B cell (primary cell): ENCODE data around the gene CCDC63. TPM values are rescaled to one million over a fixed set of nuclear protein-coding genes. Genes with fewer than 3 reads are reported as not detected.

Source experiments
- ATAC-seq: fragments of 200-7000 bp; cut with Tn5 transposase; one replicate; pipeline ENCODE4 v1.10.0; 2021; ENCODE audit warnings: low read depth, mild to moderate bottlenecking, moderate number of reproducible peaks, moderate library complexity
- CTCF ChIA-PET: fragments of 350-600 bp; sonication (Branson Sonifier 250); formaldehyde crosslinking; loops from one replicate; lab custom pipeline; 2021; ENCODE audit warnings: antibody characterized with exemption, inconsistent platforms; lab: Charles Lee
- POLR2A ChIA-PET: fragments of 350-600 bp; sonication (Branson Sonifier 250); formaldehyde crosslinking; loops from one replicate; lab custom pipeline; 2021; ENCODE audit warnings: antibody characterized with exemption; lab: Charles Lee
- DNase-seq: peaks from one replicate; pipeline ENCODE4 v3.0.0; 2013
- H2AFZ ChIP-seq: 2 replicates; pipeline ENCODE4 v1.6.1; 2012; ENCODE audit warnings: mild to moderate bottlenecking, low read depth, low read length; ENCODE audit not compliant: insufficient read depth, poor library complexity, severe bottlenecking
- H3K27ac ChIP-seq, 2 donors: 1 replicate in 1 of 2; 2 replicates in 1 of 2; pipeline ENCODE4 v1.5.1; 2012 to 2013; ENCODE audit warnings: low read length in 2 of 2, mild to moderate bottlenecking in 2 of 2, moderate library complexity in 1 of 2
- H3K27me3 ChIP-seq, 4 experiments: fragments of 200-600 bp in 1 of 4; sonication (generic) in 1 of 4; replicated peaks in 1 of 4; 1 replicate in 2 of 4; 2 replicates in 2 of 4; pipeline versions ENCODE4 v1.6.1 to v1.7.0; 2013 to 2016; ENCODE audit warnings: low read length in 3 of 4, mild to moderate bottlenecking in 2 of 4, mixed read lengths in 1 of 4, moderate library complexity in 1 of 4; ENCODE audit not compliant: insufficient read depth in 4 of 4, control insufficient read depth in 3 of 4; ENCODE audit errors: control extremely low read depth in 1 of 4
- H3K36me3 ChIP-seq, 2 experiments: replicated peaks in 1 of 2; 1 replicate in 1 of 2; 2 replicates in 1 of 2; pipeline versions ENCODE4 v1.6.1 to v1.7.1; 2013; ENCODE audit warnings: low read length in 1 of 2; ENCODE audit not compliant: insufficient read depth in 2 of 2, control insufficient read depth in 1 of 2; ENCODE audit errors: control extremely low read depth in 1 of 2, extremely low read depth in 1 of 2
- H3K4me1 ChIP-seq, 2 donors: fragments of 200-600 bp in 1 of 2; sonication (generic) in 1 of 2; 1 replicate in 1 of 2; 2 replicates in 1 of 2; pipeline versions ENCODE4 v1.5.1 to v1.6.1; 2013 to 2017; ENCODE audit warnings: low read length in 2 of 2; ENCODE audit not compliant: control insufficient read depth in 2 of 2, insufficient read depth in 2 of 2
- H3K4me2 ChIP-seq: replicated peaks from 2 replicates; pipeline ENCODE3; 2012; ENCODE audit warnings: mild to moderate bottlenecking, low read depth, low read length; ENCODE audit not compliant: poor library complexity, severe bottlenecking
- H3K4me3 ChIP-seq, 5 experiments: fragments of 200-600 bp in 1 of 5; sonication (generic) in 1 of 5; 1 replicate in 3 of 5; 2 replicates in 2 of 5; pipeline versions ENCODE4 v1.5.1 to v1.7.0; 2011 to 2016; ENCODE audit warnings: low read length in 4 of 5, mild to moderate bottlenecking in 4 of 5, low read depth in 2 of 5, control low read depth in 1 of 5, moderate library complexity in 1 of 5; ENCODE audit not compliant: insufficient read depth in 1 of 5; ENCODE audit errors: control extremely low read depth in 1 of 5, extremely low read depth in 1 of 5
- H3K79me2 ChIP-seq: fragments of 200-600 bp; sonication (generic); one replicate; pipeline ENCODE4 v1.6.0; 2016; ENCODE audit warnings: low read length; ENCODE audit not compliant: control insufficient read depth, insufficient read depth
- H3K9ac ChIP-seq: fragments of 200-600 bp; sonication (generic); 2 replicates; pipeline ENCODE4 v1.6.1; 2017; ENCODE audit warnings: mild to moderate bottlenecking, low read length, moderate library complexity
- H3K9me3 ChIP-seq, 3 donors: one replicate each; pipeline versions ENCODE4 v1.6.1 to v1.7.1; 2013; ENCODE audit warnings: low read length in 2 of 3; ENCODE audit not compliant: control insufficient read depth in 2 of 3, insufficient read depth in 1 of 3; ENCODE audit errors: control extremely low read depth in 1 of 3
- H4K20me1 ChIP-seq: 2 replicates; pipeline ENCODE4 v1.6.0; 2012; ENCODE audit warnings: mild to moderate bottlenecking, low read length; ENCODE audit not compliant: insufficient read depth, control insufficient read depth, poor library complexity, severe bottlenecking
- H3K27ac Mint-ChIP-seq: one replicate; pipeline ENCODE4 v1.8.0; 2021; ENCODE audit warnings: mixed read lengths
- H3K27me3 Mint-ChIP-seq: one replicate; pipeline ENCODE4 v1.8.0; 2021; ENCODE audit warnings: mixed read lengths
- H3K4me1 Mint-ChIP-seq: one replicate; pipeline ENCODE4 v1.8.0; 2021; ENCODE audit warnings: mixed read lengths
- H3K4me3 Mint-ChIP-seq: one replicate; pipeline ENCODE4 v1.8.0; 2021; ENCODE audit warnings: mixed read lengths
- H3K9me3 Mint-ChIP-seq: one replicate; pipeline ENCODE4 v1.8.0; 2022; ENCODE audit warnings: mixed read lengths; ENCODE audit not compliant: insufficient read depth
- EZH2 ChIP-seq: IDR thresholded peaks from 2 replicates; pipeline ENCODE4 v1.6.1; 2012; ENCODE audit warnings: borderline replicate concordance, low read depth, mild to moderate bottlenecking, moderate library complexity, low read length; ENCODE audit not compliant: insufficient read depth, poor library complexity, severe bottlenecking
- WGBS: methylation state at CpG from one replicate; pipeline ENCODE4 v1.1.5; 2013; ENCODE audit warnings: missing lambda C conversion rate; ENCODE audit not compliant: insufficient coverage; 5-methylcytosine and 5-hydroxymethylcytosine counted together
- intact Hi-C: fragments of 100-400 bp; cut with micrococcal nuclease; formaldehyde crosslinking; loops from one replicate; pipeline ENCODE4 v1.10.0; 2022
- polyA plus RNA-seq: library from polyadenylated mRNA; depleted of rRNA; stranded (reverse); fragments of >200 nt; gene quantifications from 2 replicates; pipeline ENCODE4 v1.2.3, GENCODE V29; 2012
- total RNA-seq, 2 donors: library from RNA; stranded (reverse); fragments of 120-200 nt in 1 of 2; gene quantifications; 1 replicate in 1 of 2; 2 replicates in 1 of 2; pipeline versions ENCODE4 v1.2.3 to v1.2.4, GENCODE V29; 2013 to 2022
- TF ChIP-seq, protein P1 (sequence below): fragments of 200-600 bp; IDR thresholded peaks from one replicate; pipeline ENCODE4 v1.8.0; 2022; ENCODE audit warnings: antibody characterized with exemption, mild to moderate bottlenecking

The CCDC63 gene
- total and polyA plus RNA-seq, 2 donors (not counting 1 experiment from before 2014, with no cell fraction given), result not detected

DNA sequence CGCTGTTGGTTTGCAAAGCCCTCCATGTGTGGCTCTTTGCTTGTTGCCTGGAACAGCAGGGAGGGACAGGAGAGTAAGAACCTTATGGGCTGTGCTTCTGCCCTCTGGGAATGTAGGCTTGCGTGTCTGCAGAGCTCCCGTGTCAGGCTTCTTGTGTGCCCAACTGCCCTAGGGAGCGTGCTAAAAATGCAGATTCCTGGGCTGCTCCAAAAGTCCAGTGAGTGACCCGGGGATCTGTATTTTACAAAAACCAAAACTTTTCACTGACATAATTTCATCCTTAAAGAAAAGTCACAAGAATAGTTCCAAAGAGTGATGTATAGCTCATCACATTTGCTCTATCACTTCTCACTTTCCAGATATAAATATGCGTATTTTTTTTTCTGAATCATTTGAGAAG, 34.8 kb upstream of the CCDC63 start:
- H3K4me3 ChIP-seq, result no peak overlapping the region
- TF ChIP-seq, protein P1, sequence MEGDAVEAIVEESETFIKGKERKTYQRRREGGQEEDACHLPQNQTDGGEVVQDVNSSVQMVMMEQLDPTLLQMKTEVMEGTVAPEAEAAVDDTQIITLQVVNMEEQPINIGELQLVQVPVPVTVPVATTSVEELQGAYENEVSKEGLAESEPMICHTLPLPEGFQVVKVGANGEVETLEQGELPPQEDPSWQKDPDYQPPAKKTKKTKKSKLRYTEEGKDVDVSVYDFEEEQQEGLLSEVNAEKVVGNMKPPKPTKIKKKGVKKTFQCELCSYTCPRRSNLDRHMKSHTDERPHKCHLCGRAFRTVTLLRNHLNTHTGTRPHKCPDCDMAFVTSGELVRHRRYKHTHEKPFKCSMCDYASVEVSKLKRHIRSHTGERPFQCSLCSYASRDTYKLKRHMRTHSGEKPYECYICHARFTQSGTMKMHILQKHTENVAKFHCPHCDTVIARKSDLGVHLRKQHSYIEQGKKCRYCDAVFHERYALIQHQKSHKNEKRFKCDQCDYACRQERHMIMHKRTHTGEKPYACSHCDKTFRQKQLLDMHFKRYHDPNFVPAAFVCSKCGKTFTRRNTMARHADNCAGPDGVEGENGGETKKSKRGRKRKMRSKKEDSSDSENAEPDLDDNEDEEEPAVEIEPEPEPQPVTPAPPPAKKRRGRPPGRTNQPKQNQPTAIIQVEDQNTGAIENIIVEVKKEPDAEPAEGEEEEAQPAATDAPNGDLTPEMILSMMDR, result no peak
- no peak for TF ChIP-seq EZH2
- H3K27ac ChIP-seq, result no peak overlapping the region
- Mint-ChIP-seq H3K27ac (no peak overlapping the region), H3K4me1 (peaks cover 2% of the 10 kb centered on the region), H3K27me3 (peaks cover 15% of the 10 kb centered on the region), H3K9me3 (no peaks in the 10 kb centered on the region), H3K4me3 (no peak overlapping the region)
- WGBS, result 90% methylated on average over 5 of the region's 6 CpGs
- no peak overlapping the region for H3K9ac ChIP-seq
- DNase-seq (no peak), ATAC-seq (no peak)
- no peaks in the 10 kb centered on the region for H4K20me1 ChIP-seq
- H2AFZ ChIP-seq, result no peak overlapping the region
- ChIA-PET POLR2A (no interaction called here), CTCF (no interaction called here)
- H3K79me2 ChIP-seq, result no peaks in the 10 kb centered on the region
- no peak overlapping the region for H3K4me2 ChIP-seq
- peaks cover 0 to 6% (median 1%) of the 10 kb centered on the region in 4 experiments for H3K27me3 ChIP-seq
- no peaks in the 10 kb centered on the region for H3K36me3 ChIP-seq
- H3K9me3 ChIP-seq, result peaks cover 0 to 4% (median 0%) of the 10 kb centered on the region in 3 donors
- intact Hi-C loops, result no loop called here
- H3K4me1 ChIP-seq, result peaks cover 0 to 5% of the 10 kb centered on the region in 2 donors

DNA sequence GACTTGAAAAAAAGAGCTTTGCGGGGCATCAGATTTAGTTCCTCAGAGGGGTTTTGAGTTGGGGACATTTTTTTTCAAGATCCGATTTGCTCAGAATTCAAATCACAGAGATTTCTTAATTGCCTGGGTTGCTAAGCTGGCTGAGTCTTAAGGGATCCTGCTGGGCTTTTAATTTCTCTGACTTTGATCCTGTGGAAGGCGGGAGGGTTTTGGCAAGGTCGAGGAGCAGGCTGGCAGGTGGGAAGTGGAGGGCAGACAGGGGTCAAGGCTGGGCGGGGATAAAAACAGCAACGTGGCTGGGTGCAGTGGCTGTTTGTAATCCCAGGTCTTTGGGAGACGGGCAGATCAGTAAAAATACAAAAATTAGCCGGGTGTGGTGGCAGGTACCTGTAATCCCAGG, 33.5 kb upstream of the CCDC63 start:
- 58% methylated on average over 7 of the region's 8 CpGs for WGBS
- DNase-seq (no peak), ATAC-seq (no peak)
- intact Hi-C loops, result no loop called here
- Histone ChIP-seq H3K79me2 (no peaks in the 10 kb centered on the region), H4K20me1 (no peaks in the 10 kb centered on the region), H3K27me3 (peaks cover 0 to 6% (median 1%) of the 10 kb centered on the region in 4 experiments), H3K36me3 (no peaks in the 10 kb centered on the region), H3K4me1 (peaks cover 0 to 5% of the 10 kb centered on the region in 2 donors), H3K9ac (no peak overlapping the region), H3K4me2 (no peak overlapping the region), H3K4me3 (no peak overlapping the region), H3K9me3 (peaks cover 0 to 4% (median 0%) of the 10 kb centered on the region in 3 donors), H2AFZ (no peak overlapping the region), H3K27ac (no peak overlapping the region)
- ChIA-PET CTCF (interaction anchor here (0.8 kb wide), 1 partner anchor 35 kb away, joined by 3 read pairs; no protein-coding TSS in a partner anchor), POLR2A (no interaction called here)
- TF ChIP-seq, protein P1, result no peak
- no peak for TF ChIP-seq EZH2
- H3K4me3 Mint-ChIP-seq, result no peak overlapping the region
- H3K4me1 Mint-ChIP-seq, result peaks cover 2% of the 10 kb centered on the region
- H3K27me3 Mint-ChIP-seq, result peaks cover 15% of the 10 kb centered on the region
- no peak overlapping the region for H3K27ac Mint-ChIP-seq
- H3K9me3 Mint-ChIP-seq, result no peaks in the 10 kb centered on the region
